HepG2 (cell line): ENCODE measurements around the gene NOL11. TPM values are rescaled to one million over a fixed set of nuclear protein-coding genes. Genes with fewer than 3 reads are reported as not detected.
A peak's percentile ranks its signal among the peaks of the same experiment; 100 is the strongest.

Source experiments
- ELF1 ChIP-seq: sonication (generic); formaldehyde crosslinking; IDR thresholded peaks from 2 replicates; pipeline ENCODE4 v1.4.0; 2020; ENCODE audit warnings: missing genetic modification reagents
- FOXA3 ChIP-seq: IDR thresholded peaks from 2 replicates; pipeline ENCODE4 v1.6.1; 2016; ENCODE audit warnings: missing genetic modification reagents, missing compliant biosample characterization
- IKZF1 ChIP-seq: fragments of 450-650 bp; IDR thresholded peaks from 2 replicates; pipeline ENCODE4 v1.7.1; 2016
- NONO ChIP-seq, 2 experiments: fragments of 450-650 bp in 1 of 2; sonication (generic) in 1 of 2; formaldehyde crosslinking in 1 of 2; IDR thresholded peaks in 1 of 2; conservative IDR thresholded peaks in 1 of 2; 2 replicates each; pipeline versions ENCODE4 v1.6.1 to v1.8.0; 2017 to 2022; ENCODE audit warnings: mild to moderate bottlenecking in 1 of 2, missing genetic modification reagents in 1 of 2, moderate library complexity in 1 of 2
- PBX3 ChIP-seq: sonication (generic); formaldehyde crosslinking; IDR thresholded peaks from 2 replicates; pipeline ENCODE4 v1.8.1; 2023; ENCODE audit warnings: missing genetic modification reagents, inconsistent platforms, borderline replicate concordance
- PHF21A ChIP-seq: sonication (generic); formaldehyde crosslinking; IDR thresholded peaks from 2 replicates; pipeline ENCODE4 v1.5.0; 2020; ENCODE audit warnings: mild to moderate bottlenecking, missing genetic modification reagents
- SP5 ChIP-seq: IDR thresholded peaks from 2 replicates; pipeline ENCODE4 v1.6.1; 2016; ENCODE audit warnings: low read depth, borderline replicate concordance
- TMF1 ChIP-seq: sonication (generic); formaldehyde crosslinking; IDR thresholded peaks from 2 replicates; pipeline ENCODE4 v1.8.1; 2022; ENCODE audit warnings: low read depth, missing genetic modification reagents
- ZNF10 ChIP-seq: sonication (generic); formaldehyde crosslinking; IDR thresholded peaks from 2 replicates; pipeline ENCODE4 v1.4.0; 2020; ENCODE audit warnings: mild to moderate bottlenecking, low read depth, missing genetic modification reagents, borderline replicate concordance
- ZNF318 ChIP-seq: sonication (generic); formaldehyde crosslinking; IDR thresholded peaks from 2 replicates; pipeline ENCODE4 v1.4.0; 2020; ENCODE audit warnings: mild to moderate bottlenecking, missing genetic modification reagents
- ZNF383 ChIP-seq: sonication (generic); formaldehyde crosslinking; IDR thresholded peaks from 2 replicates; pipeline ENCODE4 v1.4.0; 2020; ENCODE audit warnings: missing genetic modification reagents, mild to moderate bottlenecking, borderline replicate concordance
- ZNF546 ChIP-seq: sonication (generic); formaldehyde crosslinking; conservative IDR thresholded peaks from 2 replicates; pipeline ENCODE4 v1.8.1; 2023; ENCODE audit warnings: mild to moderate bottlenecking, missing genetic modification reagents
- ZNF549 ChIP-seq: sonication (generic); formaldehyde crosslinking; IDR thresholded peaks from 2 replicates; pipeline ENCODE4 v1.5.0; 2020; ENCODE audit warnings: missing genetic modification reagents
- ZNF674 ChIP-seq: sonication (generic); formaldehyde crosslinking; IDR thresholded peaks from 2 replicates; pipeline ENCODE4 v1.5.0; 2020; ENCODE audit warnings: low read depth, mild to moderate bottlenecking, missing genetic modification reagents
- ZNF878 ChIP-seq: sonication (generic); formaldehyde crosslinking; IDR thresholded peaks from 2 replicates; pipeline ENCODE4 v1.8.1; 2023; ENCODE audit warnings: mild to moderate bottlenecking, missing genetic modification reagents, moderate library complexity
- polyA plus RNA-seq, 8 experiments: library from polyadenylated mRNA; depleted of rRNA in 3 of 8; stranded (reverse) in 7 of 8; unstranded in 1 of 8; fragments of >200 nt; fragmentation: Illumina TruSeq in 4 of 8; extraction: Trizol in 4 of 8; gene quantifications; 2 replicates each; pipeline versions ENCODE4 v1.2.1 to v1.2.3, GENCODE V29; 2011 to 2016; ENCODE audit warnings: low read depth in 4 of 8, missing spikeins in 1 of 8, mixed read lengths in 1 of 8; ENCODE audit not compliant: insufficient read depth in 1 of 8
- total RNA-seq, 5 experiments: library from RNA; depleted of rRNA; stranded (reverse); fragments of >200 nt; fragmentation: Illumina TruSeq; extraction: Trizol; gene quantifications; 2 replicates each; pipeline ENCODE4 v1.2.3, GENCODE V29; 2016; ENCODE audit warnings: low read depth in 1 of 5
- TF ChIP-seq, protein P1 (sequence below): sonication (generic); formaldehyde crosslinking; IDR thresholded peaks from 2 replicates; pipeline ENCODE4 v1.4.0; 2020; ENCODE audit warnings: missing genetic modification reagents

Gene NOL11
- total and polyA plus RNA-seq, 2 of the 13 experiments (the other 11 are each of a cell fraction or from before 2014, with no cell fraction given) = 45.8 to 124 TPM

DNA sequence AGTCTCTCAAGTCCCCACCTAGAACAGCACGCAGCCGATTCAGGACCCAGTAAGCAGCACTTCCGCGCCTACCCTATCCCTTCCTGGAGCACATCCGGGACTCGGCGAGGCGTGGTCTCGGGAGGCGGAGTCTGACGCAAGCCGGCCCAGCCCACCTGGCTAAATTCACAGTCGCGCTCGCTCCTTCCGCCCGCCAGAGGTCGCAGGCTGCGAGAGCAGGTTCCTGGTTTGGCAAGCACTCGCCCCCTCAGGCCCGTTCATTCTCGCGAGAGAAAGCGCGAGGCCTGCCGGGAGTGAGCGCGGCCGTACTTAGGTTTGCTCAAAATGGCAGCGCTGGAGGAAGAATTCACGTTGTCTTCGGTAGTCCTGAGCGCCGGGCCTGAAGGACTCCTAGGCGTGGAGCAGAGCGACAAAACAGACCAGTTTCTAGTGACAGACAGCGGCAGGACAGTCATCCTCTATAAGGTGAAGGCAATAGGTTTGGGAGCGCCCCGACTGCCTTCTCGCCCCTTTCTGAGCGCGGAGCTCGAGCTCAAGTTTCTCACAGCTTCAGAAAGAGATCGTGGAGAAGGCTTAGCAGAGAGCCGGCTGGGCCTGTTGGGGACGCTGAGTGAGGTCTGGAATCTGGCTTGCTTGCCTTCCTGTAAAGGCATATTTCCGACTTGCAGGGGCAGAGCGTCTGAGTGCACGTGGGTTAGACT, at the start of gene NOL11 (continued):
- TF ChIP-seq ZNF318 (CRISPR knock-in tag) (no peak), ZNF546 (CRISPR knock-in tag) (peak; percentile 90), IKZF1 (no peak), FOXA3 (CRISPR knock-in tag) (peak; percentile 84), PHF21A (peak; percentile 93), ZNF549 (no peak), ZNF10 (no peak), ZNF674 (no peak), ZNF383 (CRISPR knock-in tag) (no peak; the same call in 1 of the 2 replicates), SP5 (peak; percentile 65; the same call in 1 of the 2 replicates), ELF1 (peak; percentile 99), TMF1 (CRISPR knock-in tag) (0 out of 2 replicates have a peak, but pooled peaks have one; percentile 83), PBX3 (CRISPR knock-in tag) (peak; percentile 86), NONO (IDR thresholded peaks at IDR 0.05) (no peak), NONO (CRISPR knock-in tag; conservative IDR thresholded peaks at IDR 0.05) (peak; percentile 100), ZNF878 (CRISPR knock-in tag) (no peak)
- TF ChIP-seq, protein P1, sequence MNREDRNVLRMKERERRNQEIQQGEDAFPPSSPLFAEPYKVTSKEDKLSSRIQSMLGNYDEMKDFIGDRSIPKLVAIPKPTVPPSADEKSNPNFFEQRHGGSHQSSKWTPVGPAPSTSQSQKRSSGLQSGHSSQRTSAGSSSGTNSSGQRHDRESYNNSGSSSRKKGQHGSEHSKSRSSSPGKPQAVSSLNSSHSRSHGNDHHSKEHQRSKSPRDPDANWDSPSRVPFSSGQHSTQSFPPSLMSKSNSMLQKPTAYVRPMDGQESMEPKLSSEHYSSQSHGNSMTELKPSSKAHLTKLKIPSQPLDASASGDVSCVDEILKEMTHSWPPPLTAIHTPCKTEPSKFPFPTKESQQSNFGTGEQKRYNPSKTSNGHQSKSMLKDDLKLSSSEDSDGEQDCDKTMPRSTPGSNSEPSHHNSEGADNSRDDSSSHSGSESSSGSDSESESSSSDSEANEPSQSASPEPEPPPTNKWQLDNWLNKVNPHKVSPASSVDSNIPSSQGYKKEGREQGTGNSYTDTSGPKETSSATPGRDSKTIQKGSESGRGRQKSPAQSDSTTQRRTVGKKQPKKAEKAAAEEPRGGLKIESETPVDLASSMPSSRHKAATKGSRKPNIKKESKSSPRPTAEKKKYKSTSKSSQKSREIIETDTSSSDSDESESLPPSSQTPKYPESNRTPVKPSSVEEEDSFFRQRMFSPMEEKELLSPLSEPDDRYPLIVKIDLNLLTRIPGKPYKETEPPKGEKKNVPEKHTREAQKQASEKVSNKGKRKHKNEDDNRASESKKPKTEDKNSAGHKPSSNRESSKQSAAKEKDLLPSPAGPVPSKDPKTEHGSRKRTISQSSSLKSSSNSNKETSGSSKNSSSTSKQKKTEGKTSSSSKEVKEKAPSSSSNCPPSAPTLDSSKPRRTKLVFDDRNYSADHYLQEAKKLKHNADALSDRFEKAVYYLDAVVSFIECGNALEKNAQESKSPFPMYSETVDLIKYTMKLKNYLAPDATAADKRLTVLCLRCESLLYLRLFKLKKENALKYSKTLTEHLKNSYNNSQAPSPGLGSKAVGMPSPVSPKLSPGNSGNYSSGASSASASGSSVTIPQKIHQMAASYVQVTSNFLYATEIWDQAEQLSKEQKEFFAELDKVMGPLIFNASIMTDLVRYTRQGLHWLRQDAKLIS (CRISPR knock-in tag) = peak; percentile 28; the same call in 1 of the 2 replicates
